Fibroblast of the aortic adventitia (primary cell): ENCODE measurements around the gene RAD21L1. TPM values are rescaled to one million over a fixed set of nuclear protein-coding genes. Genes with fewer than 3 reads are reported as not detected.

Experiments used
- DNase-seq: peaks from one replicate; pipeline ENCODE4 v3.0.0-alpha.2; 2010; ENCODE audit warnings: low read depth
- H3K4me3 ChIP-seq: 2 replicates; pipeline ENCODE4 v1.5.1; 2011; ENCODE audit warnings: low read depth, mild to moderate bottlenecking, control low read depth, low read length, moderate library complexity
- CTCF ChIP-seq: IDR thresholded peaks from 2 replicates; pipeline ENCODE4 v1.5.1; 2011; ENCODE audit warnings: mild to moderate bottlenecking, low read length, control low read depth, inconsistent platforms; ENCODE audit not compliant: insufficient read depth
- total RNA-seq: library from RNA; depleted of rRNA; stranded (reverse); fragments of >200 nt; gene quantifications from 2 replicates; pipeline ENCODE4 v1.2.3, GENCODE V29; 2012; ENCODE audit warnings: low replicate concordance

The RAD21L1 gene
- total RNA-seq, 1 donor: not detected

DNA sequence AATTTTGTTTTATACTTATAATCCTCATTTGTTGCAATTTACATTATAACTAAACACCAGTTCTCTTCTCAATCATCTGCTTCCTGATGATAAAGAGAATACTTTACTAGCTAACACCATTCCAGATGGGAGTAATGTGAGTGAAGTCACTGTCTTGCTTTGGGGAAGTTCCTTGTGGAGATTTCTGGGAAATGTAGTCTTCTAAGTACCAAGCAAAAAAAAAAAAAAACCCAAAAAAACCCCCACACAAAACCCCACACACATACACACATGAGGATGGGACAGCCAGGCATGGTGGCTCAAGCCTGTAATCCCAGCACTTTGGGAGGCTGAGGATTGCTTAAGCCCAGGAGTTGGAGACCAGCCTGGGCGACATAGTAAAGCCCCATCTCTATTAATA is 38.0 kb downstream of the RAD21L1 start:
- no peak for TF ChIP-seq CTCF
- no peak overlapping the region for H3K4me3 ChIP-seq
- DNase-seq: peak; percentile 34

GRCh38 chr20:1264727-1265126 is 38.9 kb downstream of the RAD21L1 start:
- DNase-seq: no peak
- no peak overlapping the region for H3K4me3 ChIP-seq
- TF ChIP-seq CTCF: no peak

GRCh38 chr20:1265226-1265915 is 39.5 kb downstream of the RAD21L1 start:
- TF ChIP-seq CTCF: no peak
- peak overlapping the region; percentile 74 for H3K4me3 ChIP-seq
- DNase-seq: no peak

DNA sequence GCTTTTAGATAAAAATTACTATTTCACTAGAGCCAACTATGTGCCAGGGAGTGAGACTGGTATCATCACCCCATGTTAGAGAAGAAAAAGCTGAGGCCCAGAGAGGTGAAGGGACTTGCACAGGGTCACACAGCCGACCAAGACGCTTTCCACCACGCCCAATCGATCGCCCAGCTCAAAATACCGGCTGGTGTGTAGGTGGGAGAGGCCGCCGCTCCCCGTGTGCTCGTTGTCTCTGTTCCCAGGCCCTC is 40.0 kb downstream of the RAD21L1 start:
- DNase-seq: no peak
- no peak for TF ChIP-seq CTCF
- H3K4me3 ChIP-seq: peak overlapping the region; percentile 74

DNA sequence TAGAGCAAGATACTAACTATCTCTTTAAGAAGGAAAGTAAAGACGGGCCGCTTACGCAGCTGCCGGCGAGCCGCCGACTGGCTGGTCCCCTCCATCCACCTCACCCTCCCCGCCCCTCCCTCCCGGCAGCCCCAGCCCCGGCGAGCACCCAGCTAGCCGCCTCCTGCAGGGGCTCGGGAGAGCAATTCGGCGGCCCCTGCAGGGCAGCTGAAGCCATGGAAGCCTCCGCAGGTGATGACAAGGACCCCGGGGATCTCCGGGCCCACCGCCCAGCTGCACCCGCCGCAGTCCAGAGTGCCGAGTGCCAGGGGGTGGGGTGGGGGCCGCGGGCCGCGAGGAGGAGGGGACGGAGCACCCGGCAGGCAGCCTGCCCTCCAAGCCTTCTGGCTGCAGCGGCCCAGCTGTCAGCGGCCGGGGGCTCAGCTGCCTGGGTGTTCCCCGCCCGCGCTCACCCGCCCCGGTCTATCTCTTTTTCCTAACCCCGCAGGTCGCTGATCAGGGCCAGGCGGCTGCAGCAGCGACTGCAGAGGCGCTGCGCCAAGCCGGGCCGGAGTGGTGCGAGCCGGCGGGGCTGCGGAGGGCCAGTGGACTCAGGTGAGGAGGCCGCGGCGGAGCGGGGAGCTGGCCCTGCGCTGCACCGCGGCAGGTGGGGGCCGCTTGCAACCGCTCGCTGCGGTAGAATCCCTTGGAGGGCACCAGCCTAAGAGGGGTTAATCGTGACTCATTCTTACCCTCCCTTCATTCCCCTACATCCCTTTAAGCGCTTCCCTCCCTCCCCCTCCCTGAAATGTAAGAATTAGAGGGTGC is 40.5 kb downstream of the RAD21L1 start, which contains the start of gene SNPH:
SNPH (plus strand) TSS at position 128 of the 807 bp plus-strand sequence. CDS start 29,946 bp downstream, outside the sequence.
- peak within 1 kb of the TSS; percentile 74 for H3K4me3 ChIP-seq
- no peak for TF ChIP-seq CTCF
- DNase-seq: peak; percentile 67

DNA sequence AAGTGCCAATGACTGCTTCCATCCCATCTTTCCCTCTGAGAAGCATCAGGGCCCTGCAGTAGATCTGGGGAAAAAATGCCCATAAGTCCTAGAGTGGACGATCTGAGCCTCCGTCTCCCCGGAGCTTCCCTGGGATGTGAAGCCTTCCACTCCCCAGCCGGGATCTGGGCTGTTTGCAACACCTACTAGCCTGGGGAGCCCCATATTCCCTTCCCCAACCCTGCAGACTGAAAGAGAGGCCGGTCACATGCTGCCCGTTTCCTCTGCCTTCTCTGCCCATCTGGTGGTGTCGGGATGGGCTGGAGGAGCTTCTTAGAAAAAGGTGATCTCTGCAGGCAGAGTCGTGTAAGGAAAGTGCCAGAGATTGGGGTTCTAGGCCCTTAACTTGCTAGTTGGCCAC is 41.3 kb downstream of the RAD21L1 start:
- H3K4me3 ChIP-seq: peak overlapping the region; percentile 74
- no peak for DNase-seq
- TF ChIP-seq CTCF: no peak
